Right ventricle myocardium inferior (tissue), 1 donor: ENCODE data around the gene PHTF2. TPM values are rescaled to one million over a fixed set of nuclear protein-coding genes. Genes with fewer than 3 reads are reported as not detected.
A peak's percentile ranks its signal among the peaks of the same experiment; 100 is the strongest.

Experiments
- ATAC-seq: fragments of 200-7000 bp; cut with Tn5 transposase; one replicate; pipeline ENCODE4 v1.9.1; 2020; ENCODE audit warnings: mild to moderate bottlenecking, moderate library complexity
- DNase-seq: peaks from one replicate; pipeline ENCODE4 v3.0.0; 2021; ENCODE audit errors: missing footprints
- intact Hi-C: fragments of 100-400 bp; cut with DNase I; formaldehyde crosslinking; loops from one replicate; pipeline ENCODE4 v1.11.0; 2022
- total RNA-seq: library from RNA; stranded (reverse); fragmentation: NEBNext Ultra II Directional; extraction: Animal tissue kit (Norgen Biotek cat#: 25700); gene quantifications from one replicate; pipeline ENCODE4 v1.2.1, GENCODE V29; 2021
- donor health status: DM: no; HTN: yes; CAD: no; lungs with severe emphysema.

The PHTF2 gene
- total RNA-seq, 1 donor from 2014 or later, result 21.5 TPM

DNA sequence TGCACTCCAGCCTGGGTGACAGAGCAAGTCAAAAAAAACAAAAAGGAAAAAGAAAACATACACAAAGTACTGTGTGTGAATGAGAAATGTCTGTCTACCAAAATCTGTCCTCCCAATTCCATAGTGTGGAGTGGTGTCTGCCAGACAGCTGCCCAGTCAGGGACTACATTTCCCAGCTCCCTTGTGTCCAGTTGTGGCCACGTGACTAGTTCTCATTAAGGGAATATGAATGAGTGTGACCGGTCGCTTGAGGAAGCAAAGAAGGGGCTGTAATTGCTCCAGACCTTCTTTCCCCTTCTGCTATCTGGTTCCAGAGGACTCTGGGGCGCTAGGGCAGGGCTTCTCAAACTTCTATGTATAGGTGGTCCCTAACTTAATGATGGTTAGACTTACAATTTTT lies 204.1 kb downstream of the PHTF2 start:
- intact Hi-C loops, result no loop called here
- no peak for ATAC-seq

GRCh38 chr7:78006063-78006755 lies 207.6 kb downstream of the PHTF2 start:
- no peak for ATAC-seq
- peak; percentile 59 for DNase-seq
- intact Hi-C loops, result no loop called here

More for the DNA sequence above, 204.1 kb downstream of the PHTF2 start:
- DNase-seq, result no peak

Other genes with a start within 250 kb of the PHTF2 start
- 8.1 TPM for gene RSBN1L, start 102.3 kb upstream of the PHTF2 start, total RNA-seq
- gene TMEM60, start 339 bp upstream of the PHTF2 start, total RNA-seq, result 8.0 TPM